K562 (cell line): ENCODE data around the gene FXR1. TPM values are rescaled to one million over a fixed set of nuclear protein-coding genes. Genes with fewer than 3 reads are reported as not detected.

Experiments
- ERF ChIP-seq: fragments of 450-650 bp; formaldehyde crosslinking; IDR thresholded peaks from 2 replicates; pipeline ENCODE4 v1.4.0; 2020; ENCODE audit warnings: mild to moderate bottlenecking, mixed read lengths
- MLX ChIP-seq, 2 experiments: fragments of 450-650 bp in 1 of 2; sonication (generic) in 1 of 2; formaldehyde crosslinking; conservative IDR thresholded peaks; 2 replicates each; pipeline versions ENCODE4 v1.4.0 to v1.8.1; 2020 to 2022; ENCODE audit warnings: mild to moderate bottlenecking in 1 of 2, missing genetic modification reagents in 1 of 2
- NBN ChIP-seq: fragments of 450-650 bp; IDR thresholded peaks from 2 replicates; pipeline ENCODE4 v1.6.1; 2016; ENCODE audit warnings: low read depth, mild to moderate bottlenecking
- NRF1 ChIP-seq, 2 experiments: fragments of 450-650 bp; IDR thresholded peaks in 1 of 2; conservative IDR thresholded peaks in 1 of 2; 2 replicates each; pipeline ENCODE4 v1.6.1; 2014; ENCODE audit warnings: mild to moderate bottlenecking in 2 of 2
- PHF8 ChIP-seq: fragments of 200-600 bp; sonication (generic); IDR thresholded peaks from 2 replicates; pipeline ENCODE4 v1.6.1; 2012; ENCODE audit warnings: mixed run types, mild to moderate bottlenecking, inconsistent platforms, low read length, moderate library complexity, borderline replicate concordance
- RBM25 ChIP-seq: fragments of 200-400 bp; formaldehyde crosslinking; IDR thresholded peaks from 2 replicates; pipeline ENCODE4 v1.6.1; 2018; ENCODE audit warnings: low read length, low read depth, moderate library complexity; ENCODE audit not compliant: severe bottlenecking
- TOE1 ChIP-seq, 2 experiments: fragments of 450-650 bp in 1 of 2; sonication (generic) in 1 of 2; formaldehyde crosslinking in 1 of 2; IDR thresholded peaks; 2 replicates each; pipeline versions ENCODE4 v1.7.1 to v1.8.0; 2016 to 2022; ENCODE audit warnings: borderline replicate concordance in 2 of 2, mild to moderate bottlenecking in 2 of 2, antibody characterized with exemption in 1 of 2, inconsistent platforms in 1 of 2, low read depth in 1 of 2, missing genetic modification reagents in 1 of 2, moderate library complexity in 1 of 2
- ZBTB9 ChIP-seq: fragments of 450-650 bp; formaldehyde crosslinking; IDR thresholded peaks from 2 replicates; pipeline ENCODE4 v1.4.0; 2020; ENCODE audit warnings: mild to moderate bottlenecking, moderate library complexity
- ZNF217 ChIP-seq: sonication (generic); formaldehyde crosslinking; IDR thresholded peaks from 2 replicates; pipeline ENCODE4 v1.8.0; 2022; ENCODE audit warnings: mild to moderate bottlenecking, missing genetic modification reagents
- ZNF311 ChIP-seq: fragments of 250-450 bp; sonication (Bioruptor Pico); IDR thresholded peaks from 2 replicates; pipeline ENCODE4 v1.4.0; 2020; ENCODE audit warnings: mild to moderate bottlenecking, moderate library complexity
- ZNF407 ChIP-seq: fragments of 450-650 bp; IDR thresholded peaks from 2 replicates; pipeline ENCODE4 v1.6.1; 2016; ENCODE audit warnings: low read depth
- polyA plus RNA-seq, 8 experiments: library from polyadenylated mRNA; depleted of rRNA in 4 of 8; stranded (reverse) in 5 of 8; unstranded in 3 of 8; fragments of >200 nt; fragmentation: Nextera tagmentation in 2 of 8; fragmentation: Illumina TruSeq in 1 of 8; extraction: Ambion mirVana in 2 of 8; extraction: Trizol in 1 of 8; gene quantifications; 2 replicates each; pipeline versions ENCODE4 v1.2.1 to v1.2.3, GENCODE V29; 2011 to 2014; ENCODE audit warnings: inconsistent platforms in 1 of 8, missing spikeins in 1 of 8
- total RNA-seq, 7 experiments: library from RNA; depleted of rRNA in 6 of 7; stranded (reverse); fragments of >200 nt in 6 of 7; fragmentation: Illumina TruSeq in 2 of 7; extraction: Trizol in 2 of 7; gene quantifications; 2 replicates each; pipeline versions ENCODE4 v1.2.1 to v1.2.3, GENCODE V29; 2011 to 2021; ENCODE audit warnings: low replicate concordance in 1 of 7
- TF ChIP-seq, protein P1 (sequence below): sonication (generic); formaldehyde crosslinking; IDR thresholded peaks from 2 replicates; pipeline ENCODE4 v1.8.0; 2022; ENCODE audit warnings: missing genetic modification reagents, mild to moderate bottlenecking, moderate library complexity, borderline replicate concordance

FXR1 gene
- total and polyA plus RNA-seq, 9 of the 15 experiments (the other 6 are each of a cell fraction or from before 2014, with no cell fraction given), result 59.4 to 177 (median 136) TPM

- 0 out of 2 replicates have a peak, but pooled peaks have one; percentile 28 for TF ChIP-seq ZBTB9 (CRISPR knock-in tag)
- TF ChIP-seq RBM25, result no peak
- peak; percentile 92 for TF ChIP-seq PHF8
- peak; percentile 71 to 77 for TF ChIP-seq NRF1 (conservative IDR thresholded peaks at IDR 0.05 in 1 of 2, IDR thresholded peaks at IDR 0.05 in 1 of 2)
- TF ChIP-seq, protein P1, sequence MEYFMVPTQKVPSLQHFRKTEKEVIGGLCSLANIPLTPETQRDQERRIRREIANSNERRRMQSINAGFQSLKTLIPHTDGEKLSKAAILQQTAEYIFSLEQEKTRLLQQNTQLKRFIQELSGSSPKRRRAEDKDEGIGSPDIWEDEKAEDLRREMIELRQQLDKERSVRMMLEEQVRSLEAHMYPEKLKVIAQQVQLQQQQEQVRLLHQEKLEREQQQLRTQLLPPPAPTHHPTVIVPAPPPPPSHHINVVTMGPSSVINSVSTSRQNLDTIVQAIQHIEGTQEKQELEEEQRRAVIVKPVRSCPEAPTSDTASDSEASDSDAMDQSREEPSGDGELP, result peak; percentile 74
- TF ChIP-seq ZNF311 (CRISPR knock-in tag), result no peak
- TF ChIP-seq ZNF217 (CRISPR knock-in tag), result no peak
- no peak for TF ChIP-seq TOE1 (IDR thresholded peaks at IDR 0.05; ENCODE audit: borderline replicate concordance)
- no peak for TF ChIP-seq TOE1 (CRISPR knock-in tag; IDR thresholded peaks at IDR 0.05; ENCODE audit: borderline replicate concordance, low read depth)
- TF ChIP-seq ERF (CRISPR knock-in tag), result no peak
- TF ChIP-seq ZNF407, result no peak
- no peak for TF ChIP-seq MLX (CRISPR knock-in tag; conservative IDR thresholded peaks at IDR 0.05)
- TF ChIP-seq NBN, result no peak
Observed at GRCh38 chr3:180912304-180913296, at the start of gene FXR1 (continued).
